Adipose tissue (tissue), 3 donors: ENCODE data around the gene CAPZA1. TPM values are rescaled to one million over a fixed set of nuclear protein-coding genes. Genes with fewer than 3 reads are reported as not detected.

Experiments used
- H3K27ac ChIP-seq: one replicate; pipeline ENCODE4 v1.5.1; 2013; ENCODE audit warnings: low read depth, low read length
- WGBS, 3 donors: extraction: QIAGEN DNeasy Blood & Tissue Kit; methylation state at CpG; one replicate each; pipeline ENCODE4 v1.1.7; 2013; 5-methylcytosine and 5-hydroxymethylcytosine counted together
- polyA plus RNA-seq, 3 donors: library from polyadenylated mRNA; stranded (reverse); fragments of 200-250 nt; gene quantifications; one replicate each; pipeline ENCODE4 v1.2.3, GENCODE V29; 2013
- donor health status: healthy with polysubstance abuse.
- donor health status: Bipolar disorder and iron deficiency.
- donor health status: healthy.

Gene CAPZA1
- polyA plus RNA-seq, 3 donors, result 20.8 to 75.8 (median 46.8) TPM

DNA sequence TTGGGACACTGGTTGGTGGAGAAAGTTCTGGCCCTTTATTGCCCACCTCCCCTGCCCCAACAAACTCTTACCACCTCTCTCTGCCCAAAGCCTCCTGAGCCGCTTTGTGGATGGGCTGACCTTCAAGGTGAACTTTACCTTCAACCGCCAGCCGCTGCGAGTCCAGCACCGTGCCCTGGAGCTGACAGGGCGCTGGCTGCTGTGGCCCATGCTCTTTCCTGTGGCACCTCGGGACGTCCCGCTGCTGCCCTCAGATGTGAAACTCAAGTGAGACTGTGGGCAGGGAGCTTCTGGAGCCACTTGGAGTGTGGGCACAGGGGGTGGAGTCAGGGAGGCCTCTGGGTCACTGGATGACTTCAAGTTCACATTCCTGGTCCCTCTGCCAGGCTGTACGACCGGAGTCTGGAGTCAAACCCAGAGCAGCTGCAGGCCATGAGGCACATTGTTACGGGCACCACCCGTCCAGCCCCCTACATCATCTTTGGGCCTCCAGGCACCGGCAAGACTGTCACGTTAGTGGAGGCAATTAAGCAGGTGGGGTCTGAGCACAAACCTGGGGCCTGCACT lies 74.8 kb downstream of the CAPZA1 start:
- no peak overlapping the region for H3K27ac ChIP-seq
- WGBS, 3 donors, result 91 to 93% (median 91%) methylated on average over 15 of the region's 15 CpGs

DNA sequence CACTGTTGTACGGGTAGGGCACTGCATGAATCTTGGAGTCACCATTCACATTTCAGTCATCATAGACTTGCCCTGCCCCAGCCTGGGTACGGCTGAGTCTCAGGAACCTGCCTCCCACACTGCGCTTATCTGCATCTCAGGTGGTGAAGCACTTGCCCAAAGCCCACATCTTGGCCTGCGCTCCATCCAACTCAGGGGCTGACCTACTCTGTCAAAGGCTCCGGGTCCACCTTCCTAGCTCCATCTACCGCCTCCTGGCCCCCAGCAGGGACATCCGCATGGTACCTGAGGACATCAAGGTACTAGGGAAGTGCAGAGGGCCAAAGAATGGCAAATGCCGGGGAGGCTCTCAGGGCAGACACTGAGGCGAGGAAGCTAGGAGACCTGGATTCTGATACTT lies 75.6 kb downstream of the CAPZA1 start:
- no peak overlapping the region for H3K27ac ChIP-seq
- 92 to 95% (median 94%) methylated on average over 9 of the region's 9 CpGs for WGBS, 3 donors

DNA sequence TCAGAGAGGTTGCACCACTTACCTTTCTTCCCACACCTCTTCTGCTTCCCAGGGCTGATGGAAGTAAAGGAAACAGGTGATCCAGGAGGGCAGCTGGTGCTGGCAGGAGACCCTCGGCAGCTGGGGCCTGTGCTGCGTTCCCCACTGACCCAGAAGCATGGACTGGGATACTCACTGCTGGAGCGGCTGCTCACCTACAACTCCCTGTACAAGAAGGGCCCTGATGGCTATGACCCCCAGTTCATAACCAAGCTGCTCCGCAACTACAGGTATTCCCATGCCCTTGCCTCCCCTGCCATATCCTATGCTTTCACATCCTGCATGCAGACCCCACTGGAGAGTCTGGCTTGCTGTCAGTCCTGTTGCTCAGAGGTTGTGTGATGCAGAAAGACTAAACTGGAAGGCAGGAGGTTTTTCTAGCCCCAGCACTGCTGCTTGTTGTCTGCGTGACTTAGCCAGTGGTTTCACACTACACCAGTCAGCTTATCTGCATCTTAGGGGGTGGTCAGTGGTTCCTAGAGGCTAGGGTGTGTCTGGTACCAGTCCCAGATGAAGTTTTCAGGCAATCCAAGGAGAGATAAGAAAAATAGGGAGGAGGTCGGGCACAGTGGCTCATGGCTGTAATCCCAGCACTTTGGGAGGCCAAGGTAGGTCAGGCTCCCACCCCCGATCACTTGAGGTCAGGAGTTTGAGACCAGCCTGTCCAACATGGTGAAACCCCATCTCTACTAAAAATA lies 77.1 kb downstream of the CAPZA1 start:
- no peak overlapping the region for H3K27ac ChIP-seq
- WGBS, 3 donors, result 90 to 93% (median 91%) methylated on average over 7 of the region's 7 CpGs

DNA sequence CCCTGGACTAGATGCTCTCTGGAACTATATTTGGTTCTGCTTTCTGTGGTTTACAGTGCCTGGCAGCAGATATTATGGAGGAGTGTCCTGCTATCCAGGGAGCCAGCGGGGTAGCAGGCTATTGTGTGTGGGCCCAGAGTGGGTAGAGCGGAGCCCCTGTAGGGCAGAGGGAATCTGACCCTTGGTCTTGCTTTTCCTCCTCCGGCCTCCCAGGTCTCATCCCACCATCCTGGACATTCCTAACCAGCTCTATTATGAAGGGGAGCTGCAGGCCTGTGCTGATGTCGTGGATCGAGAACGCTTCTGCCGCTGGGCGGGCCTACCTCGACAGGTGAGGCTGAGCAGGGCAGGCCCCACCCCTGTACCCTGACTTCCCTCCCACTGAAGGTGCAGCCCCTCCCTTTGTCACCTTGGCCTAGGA lies 78.2 kb downstream of the CAPZA1 start:
- WGBS, 3 donors, result 94 to 98% (median 95%) methylated on average over 9 of the region's 9 CpGs
- no peak overlapping the region for H3K27ac ChIP-seq

DNA sequence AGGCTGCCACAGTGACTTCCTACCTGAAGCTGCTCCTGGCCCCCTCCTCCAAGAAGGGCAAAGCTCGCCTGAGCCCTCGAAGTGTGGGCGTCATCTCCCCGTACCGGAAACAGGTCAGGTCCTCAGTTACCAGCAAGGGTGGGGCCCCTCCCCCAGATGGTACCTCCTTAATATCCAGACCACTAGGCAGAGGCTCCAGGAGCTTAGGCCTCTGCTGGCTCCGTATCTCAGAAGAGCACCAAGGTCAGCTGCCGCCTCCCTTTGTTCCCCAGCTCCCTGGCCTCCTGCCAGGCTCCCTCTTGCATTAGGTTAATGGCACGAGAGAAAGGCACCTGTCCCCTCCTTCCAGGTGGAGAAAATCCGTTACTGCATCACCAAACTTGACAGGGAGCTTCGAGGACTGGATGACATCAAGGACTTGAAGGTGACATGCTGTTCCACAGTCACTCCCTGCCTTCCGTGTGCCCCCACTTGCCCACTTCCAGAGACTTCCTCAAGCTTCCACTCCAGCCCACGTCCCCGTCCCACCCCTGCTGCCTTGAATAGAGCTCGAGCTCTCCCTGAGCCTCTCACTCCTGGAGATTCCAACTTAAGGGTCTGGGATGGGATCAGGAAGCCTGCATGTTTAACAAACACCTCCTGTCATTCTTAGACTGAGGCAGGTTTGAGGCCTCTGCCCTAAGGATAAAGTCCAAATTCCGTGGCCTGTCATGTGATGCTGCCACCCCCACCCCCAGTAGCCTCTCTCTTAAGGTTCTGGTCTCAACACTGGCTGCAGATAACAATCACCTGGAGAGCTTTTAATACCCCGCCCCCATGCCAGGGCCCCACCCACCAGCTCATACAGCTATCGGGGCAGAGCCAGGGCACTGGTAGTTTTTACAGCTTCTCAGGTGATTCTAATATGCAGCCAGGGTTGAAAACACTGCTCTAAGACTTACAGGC lies 79.0 kb downstream of the CAPZA1 start:
- no peak overlapping the region for H3K27ac ChIP-seq
- WGBS, 3 donors, result 48 to 72% (median 60%) methylated on average over 17 of the region's 17 CpGs

DNA sequence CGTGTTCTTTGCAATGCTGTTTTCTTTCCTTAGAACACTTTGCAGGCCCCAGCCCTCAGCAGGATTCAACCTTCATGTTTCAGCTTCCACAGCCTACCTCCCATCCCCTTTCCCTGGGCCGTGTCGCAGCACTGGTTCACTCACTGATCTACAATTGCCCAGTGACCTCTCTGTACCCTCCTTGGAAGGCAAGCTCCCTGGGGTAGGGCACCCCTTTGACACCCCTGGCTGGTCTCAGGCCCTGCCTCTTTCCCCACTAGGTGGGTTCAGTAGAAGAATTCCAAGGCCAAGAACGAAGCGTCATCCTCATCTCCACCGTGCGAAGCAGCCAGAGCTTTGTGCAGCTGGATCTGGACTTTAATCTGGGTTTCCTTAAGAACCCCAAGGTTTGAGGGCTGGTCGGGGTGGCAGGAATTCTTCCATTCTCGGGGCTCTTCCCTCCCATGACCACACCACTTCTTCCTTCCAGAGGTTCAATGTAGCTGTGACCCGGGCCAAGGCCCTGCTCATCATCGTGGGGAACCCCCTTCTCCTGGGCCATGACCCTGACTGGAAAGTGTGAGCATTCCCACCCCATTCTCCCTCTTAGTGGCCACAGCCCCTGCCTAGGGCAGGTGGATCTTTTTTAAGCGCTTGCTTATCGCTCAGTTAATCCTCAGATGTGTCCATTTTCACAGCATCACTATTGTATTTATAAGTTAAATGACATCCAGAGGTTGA lies 80.0 kb downstream of the CAPZA1 start:
- no peak overlapping the region for H3K27ac ChIP-seq
- WGBS, 3 donors, result 74 to 80% (median 75%) methylated on average over 13 of the region's 13 CpGs

DNA sequence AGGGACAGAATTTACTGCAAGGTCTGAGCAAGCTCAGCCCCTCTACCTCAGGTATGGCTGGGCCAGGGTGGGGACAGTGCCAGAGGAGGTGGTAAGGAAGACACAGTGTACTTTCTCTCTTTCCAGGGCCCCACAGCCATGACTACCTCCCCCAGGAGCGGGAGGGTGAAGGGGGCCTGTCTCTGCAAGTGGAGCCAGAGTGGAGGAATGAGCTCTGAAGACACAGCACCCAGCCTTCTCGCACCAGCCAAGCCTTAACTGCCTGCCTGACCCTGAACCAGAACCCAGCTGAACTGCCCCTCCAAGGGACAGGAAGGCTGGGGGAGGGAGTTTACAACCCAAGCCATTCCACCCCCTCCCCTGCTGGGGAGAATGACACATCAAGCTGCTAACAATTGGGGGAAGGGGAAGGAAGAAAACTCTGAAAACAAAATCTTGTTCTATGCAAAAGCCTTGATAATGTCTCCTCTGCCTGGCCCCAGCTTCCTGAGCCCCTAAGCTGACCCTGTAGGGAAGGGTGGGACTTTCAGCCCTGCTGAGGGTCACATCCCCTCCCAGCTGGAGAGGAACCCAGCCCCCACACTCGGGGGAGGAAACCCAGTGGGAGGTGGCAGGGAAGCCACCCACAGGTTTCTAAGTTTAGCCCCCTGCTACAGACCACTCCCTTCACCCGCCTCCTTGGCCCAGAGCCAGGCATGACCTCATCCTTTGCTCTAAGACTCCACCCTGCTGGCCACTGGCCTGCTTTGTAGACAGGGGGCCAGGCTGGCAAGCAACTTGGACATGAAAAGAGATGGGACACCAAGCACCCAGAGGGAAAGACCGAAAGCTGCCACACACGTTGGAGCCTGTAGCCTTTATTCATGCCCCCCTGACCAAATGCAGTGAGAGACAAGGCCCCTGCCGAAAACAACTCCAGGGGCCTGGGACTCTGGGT lies 80.9 kb downstream of the CAPZA1 start:
- WGBS, 3 donors, result 18 to 41% (median 25%) methylated on average over 7 of the region's 7 CpGs

DNA sequence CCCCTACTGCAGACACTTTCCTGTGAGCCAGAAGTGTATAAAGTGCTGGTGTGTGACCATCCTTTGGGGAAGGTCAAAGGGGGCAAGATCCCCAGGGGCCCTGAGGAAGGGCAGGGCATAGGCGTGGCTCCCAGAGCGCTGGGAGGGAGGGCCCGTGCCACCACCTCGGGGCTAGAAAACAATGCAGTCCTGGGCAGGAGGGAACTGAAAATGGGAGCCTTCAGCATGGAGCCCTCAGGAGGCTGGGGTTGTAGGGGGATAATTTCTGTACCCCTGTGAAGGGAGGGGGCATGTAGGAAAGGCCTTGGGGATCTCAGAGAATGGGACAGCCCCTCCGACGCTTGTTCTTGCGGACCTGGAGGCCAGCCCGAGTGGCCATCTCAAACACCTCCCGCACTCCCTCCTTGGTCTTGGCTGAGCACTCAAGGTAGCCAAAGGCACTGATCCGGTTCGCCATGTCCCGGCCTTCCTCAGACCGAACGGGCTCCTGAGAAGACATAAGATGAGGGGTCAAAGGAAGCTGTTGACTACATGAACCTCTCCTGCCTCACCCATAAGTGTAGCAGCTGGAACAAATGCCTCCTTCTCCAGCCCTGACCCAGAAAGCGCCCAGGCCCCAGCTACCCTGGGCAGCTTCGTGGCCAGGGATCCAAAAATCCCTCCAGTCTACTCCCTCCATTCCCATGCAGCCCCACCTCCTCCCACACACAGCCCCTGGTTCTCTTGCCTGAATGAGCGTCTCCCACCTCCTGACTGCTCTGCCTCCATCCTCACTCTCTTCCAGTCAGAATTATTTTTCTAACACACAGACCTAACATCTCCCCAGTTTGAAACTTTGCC lies 81.8 kb downstream of the CAPZA1 start:
- no peak overlapping the region for H3K27ac ChIP-seq
- WGBS, 3 donors, result 63 to 82% (median 67%) methylated on average over 17 of the region's 17 CpGs

More for the DNA sequence above, 80.9 kb downstream of the CAPZA1 start:
- H3K27ac ChIP-seq, result no peak overlapping the region

DNA sequence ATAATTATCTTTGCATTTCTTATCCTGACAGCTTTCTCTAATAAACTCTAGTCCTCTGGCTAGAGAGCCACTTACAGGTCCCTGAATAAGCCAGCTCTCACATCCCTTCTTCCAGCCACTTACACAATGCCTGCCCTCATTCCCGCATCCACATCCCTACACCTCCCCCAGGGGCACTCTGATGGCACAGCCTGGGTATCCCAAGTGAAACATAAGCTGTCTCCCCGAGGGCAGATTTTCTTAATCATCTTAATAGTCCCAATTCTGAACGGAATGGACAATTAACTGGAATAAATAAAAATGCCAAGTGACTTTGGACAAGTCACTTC lies 82.4 kb downstream of the CAPZA1 start:
- no peak overlapping the region for H3K27ac ChIP-seq
- WGBS, 3 donors, result 66 to 76% (median 70%) methylated on average over 3 of the region's 3 CpGs

DNA sequence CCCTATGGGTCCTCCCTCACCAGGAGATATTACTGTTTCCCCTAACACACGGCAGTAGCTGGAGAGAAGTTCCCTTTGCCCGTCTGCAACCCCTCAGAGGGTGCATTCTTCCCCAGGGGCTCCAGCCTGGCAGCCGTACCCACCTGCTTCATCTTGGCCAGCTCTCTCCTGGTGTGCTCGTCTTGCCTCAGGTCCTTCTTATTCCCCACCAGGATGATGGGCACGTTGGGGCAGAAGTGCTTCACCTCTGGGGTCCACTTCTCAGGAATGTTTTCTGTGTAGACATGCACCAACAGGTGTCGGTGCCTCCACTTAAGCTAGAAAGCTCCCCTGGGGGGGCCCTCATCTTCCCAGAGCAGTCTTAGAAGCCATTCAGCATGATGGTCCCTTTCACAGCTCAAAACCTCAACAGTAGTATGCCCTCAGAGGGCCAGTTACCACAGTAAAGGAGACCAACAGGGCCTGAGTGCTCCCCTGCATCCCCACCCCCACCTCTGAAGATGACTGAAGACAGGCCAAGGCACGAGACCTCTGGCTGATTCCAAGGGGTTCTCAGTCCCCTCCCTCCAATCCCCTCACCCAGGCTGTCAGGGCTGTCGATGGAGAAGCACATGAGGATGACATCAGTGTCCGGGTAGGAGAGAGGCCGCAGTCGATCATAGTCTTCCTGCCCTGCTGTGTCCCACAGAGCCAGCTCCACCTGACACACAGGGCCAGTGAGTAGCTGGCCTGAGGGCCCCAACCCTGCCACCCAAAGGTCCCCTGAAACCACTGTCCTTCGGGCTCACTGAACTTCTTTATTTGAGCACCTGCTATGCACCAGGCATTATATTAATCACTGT lies 83.0 kb downstream of the CAPZA1 start:
- no peak overlapping the region for H3K27ac ChIP-seq
- WGBS, 3 donors, result 64 to 79% (median 69%) methylated on average over 12 of the region's 12 CpGs

DNA sequence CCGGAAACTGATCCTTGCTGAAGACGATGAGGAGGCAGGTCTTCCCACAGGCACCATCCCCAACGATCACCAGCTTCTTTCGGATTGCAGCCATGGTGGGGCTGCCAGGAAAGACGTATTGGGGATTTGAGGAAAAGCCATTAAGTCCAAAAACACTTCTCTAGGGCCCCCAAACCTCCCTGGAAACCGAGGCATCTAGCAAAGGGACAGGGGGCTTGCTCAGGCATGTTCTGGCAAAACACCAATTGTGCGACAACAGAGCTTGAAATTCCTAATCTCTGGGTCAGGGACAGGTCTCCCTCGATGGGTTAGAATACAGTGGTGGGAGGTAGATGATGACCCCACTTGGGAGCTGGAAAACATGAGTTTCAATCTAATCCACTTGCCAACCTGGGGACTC lies 84.1 kb downstream of the CAPZA1 start:
- WGBS, 3 donors, result 79 to 82% (median 79%) methylated on average over 8 of the region's 8 CpGs
- H3K27ac ChIP-seq, result no peak overlapping the region

DNA sequence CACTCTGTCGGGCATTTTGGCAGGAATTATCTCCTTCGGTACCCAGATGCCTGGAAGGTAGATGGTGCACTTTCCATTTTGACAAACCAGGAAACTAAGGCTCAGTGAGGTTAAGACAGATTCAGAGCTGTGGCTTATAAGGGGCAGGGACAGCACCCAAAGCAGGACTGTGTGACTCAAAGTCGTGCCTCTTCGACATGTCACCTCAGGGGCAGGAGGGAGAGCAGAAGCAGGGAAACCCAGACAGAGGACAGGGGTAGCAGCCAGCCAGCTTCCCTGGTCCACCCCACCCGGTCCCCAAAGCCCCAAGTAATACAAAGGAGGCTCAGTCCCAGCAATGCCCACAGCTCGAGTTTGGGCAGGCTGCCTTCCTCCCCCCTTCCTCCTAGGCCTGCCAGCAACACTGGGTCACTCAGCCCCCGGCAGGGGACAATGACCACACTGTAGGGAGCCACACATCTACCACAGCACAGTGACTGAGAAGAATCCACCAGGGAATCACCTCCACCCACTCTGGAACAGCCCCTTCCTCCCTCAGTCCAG lies 84.8 kb downstream of the CAPZA1 start:
- H3K27ac ChIP-seq, result no peak overlapping the region
- WGBS, 3 donors, result 39 to 44% (median 41%) methylated on average over 7 of the region's 7 CpGs

DNA sequence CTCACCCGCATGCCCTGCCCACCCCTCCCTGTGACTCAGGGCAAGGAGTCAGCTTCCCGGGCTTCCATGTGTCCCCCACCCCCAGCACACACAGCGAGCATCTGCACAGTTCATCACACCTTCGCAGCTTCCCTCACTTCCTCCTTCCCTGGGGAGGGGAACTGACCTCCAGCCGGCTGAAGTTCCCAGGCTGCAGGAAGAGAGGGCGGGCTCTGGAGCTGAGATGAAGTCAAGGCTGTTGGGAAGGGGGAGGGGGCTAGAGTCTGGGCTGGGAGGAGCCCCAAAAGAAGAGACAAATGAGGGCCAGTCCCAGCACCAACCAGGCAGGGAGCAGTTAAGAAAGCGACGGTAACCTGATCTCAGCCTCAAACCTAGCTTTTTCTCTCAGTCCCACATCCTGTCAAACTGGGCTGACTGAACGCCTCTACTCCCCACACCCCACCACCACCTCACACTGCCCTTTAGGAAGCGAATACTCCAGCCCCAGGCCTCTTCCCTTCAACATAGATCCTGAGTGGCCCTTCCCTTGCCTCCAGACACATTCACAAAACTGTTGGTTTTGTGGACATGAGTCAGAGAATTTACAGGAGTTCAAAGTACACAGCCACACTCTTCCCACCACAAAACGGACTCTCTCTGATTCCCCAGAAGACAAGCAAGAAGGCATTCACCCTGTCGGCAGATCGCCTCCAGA lies 85.4 kb downstream of the CAPZA1 start:
- 5 to 6% (median 6%) methylated on average over 13 of the region's 13 CpGs for WGBS, 3 donors
- H3K27ac ChIP-seq, result peak overlapping the region; percentile 77

DNA sequence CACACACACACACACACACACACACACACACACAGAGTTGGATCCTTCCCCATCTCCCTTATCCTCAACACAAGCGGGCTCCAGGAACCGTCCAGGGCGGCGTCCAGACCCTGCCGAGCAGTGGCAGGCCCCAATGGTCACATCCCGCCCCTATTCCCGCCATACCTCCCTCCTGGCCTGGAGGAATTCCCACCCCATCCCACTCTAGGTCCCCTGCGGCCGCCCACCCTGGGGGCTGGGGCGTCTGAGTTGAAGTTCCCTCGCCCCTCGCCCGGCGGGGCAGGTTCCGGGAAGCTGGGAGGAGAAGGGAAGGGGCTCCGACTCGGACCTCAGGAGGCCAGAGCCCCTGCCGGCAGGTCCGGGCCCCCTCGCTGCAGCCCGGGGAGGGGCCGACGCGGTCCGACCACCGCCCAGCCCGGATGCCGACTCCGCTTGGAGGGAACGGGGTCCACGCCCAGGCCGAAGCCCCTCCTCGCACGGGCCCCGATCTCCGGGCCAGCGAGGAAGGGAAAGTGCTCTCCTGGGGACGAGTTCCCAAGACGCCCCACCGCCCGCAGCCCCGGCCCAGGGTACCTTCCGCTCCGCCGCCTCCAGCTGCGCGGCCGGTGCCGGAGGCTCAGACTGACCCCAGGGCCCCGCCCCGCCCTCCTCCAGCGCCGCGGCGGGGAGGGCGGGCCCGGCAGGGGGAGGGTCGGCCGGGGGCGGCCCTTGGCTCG lies 87.0 kb downstream of the CAPZA1 start, which contains the start of gene RHOC:
RHOC (minus strand) TSS at position 623 of the 716 bp plus-strand sequence. CDS start 3,328 bp downstream, outside the sequence.
- H3K27ac ChIP-seq, result peak within 1 kb of the TSS; percentile 63
- 1 to 2% (median 1%) methylated on average over 50 to 61 of the region's 61 CpGs for WGBS, 3 donors
